Superior temporal gyrus (tissue), 1 donor: ENCODE measurements around the gene GATB.

Experiments
- DNase-seq: peaks from one replicate; pipeline ENCODE4 v3.0.0-alpha.2; 2016; ENCODE audit errors: extremely low spot score

Gene GATB, protein sequence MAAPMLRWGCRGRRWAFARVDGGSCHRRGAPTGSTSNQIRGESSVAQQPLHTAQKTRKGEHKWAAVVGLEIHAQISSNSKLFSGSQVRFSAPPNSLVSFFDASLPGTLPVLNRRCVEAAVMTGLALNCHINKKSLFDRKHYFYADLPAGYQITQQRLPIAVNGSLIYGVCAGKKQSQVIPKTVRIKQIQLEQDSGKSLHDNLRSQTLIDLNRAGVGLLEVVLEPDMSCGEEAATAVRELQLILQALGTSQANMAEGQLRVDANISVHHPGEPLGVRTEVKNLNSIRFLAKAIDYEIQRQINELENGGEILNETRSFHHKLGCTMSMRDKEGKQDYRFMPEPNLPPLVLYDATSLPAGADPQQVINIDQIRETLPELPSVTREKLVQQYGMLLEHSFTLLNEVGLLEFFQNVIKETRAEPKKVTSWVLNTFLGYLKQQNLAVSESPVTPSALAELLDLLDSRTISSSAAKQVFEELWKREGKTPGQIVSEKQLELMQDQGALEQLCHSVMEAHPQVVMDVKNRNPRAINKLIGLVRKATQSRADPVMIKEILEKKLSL

DNA sequence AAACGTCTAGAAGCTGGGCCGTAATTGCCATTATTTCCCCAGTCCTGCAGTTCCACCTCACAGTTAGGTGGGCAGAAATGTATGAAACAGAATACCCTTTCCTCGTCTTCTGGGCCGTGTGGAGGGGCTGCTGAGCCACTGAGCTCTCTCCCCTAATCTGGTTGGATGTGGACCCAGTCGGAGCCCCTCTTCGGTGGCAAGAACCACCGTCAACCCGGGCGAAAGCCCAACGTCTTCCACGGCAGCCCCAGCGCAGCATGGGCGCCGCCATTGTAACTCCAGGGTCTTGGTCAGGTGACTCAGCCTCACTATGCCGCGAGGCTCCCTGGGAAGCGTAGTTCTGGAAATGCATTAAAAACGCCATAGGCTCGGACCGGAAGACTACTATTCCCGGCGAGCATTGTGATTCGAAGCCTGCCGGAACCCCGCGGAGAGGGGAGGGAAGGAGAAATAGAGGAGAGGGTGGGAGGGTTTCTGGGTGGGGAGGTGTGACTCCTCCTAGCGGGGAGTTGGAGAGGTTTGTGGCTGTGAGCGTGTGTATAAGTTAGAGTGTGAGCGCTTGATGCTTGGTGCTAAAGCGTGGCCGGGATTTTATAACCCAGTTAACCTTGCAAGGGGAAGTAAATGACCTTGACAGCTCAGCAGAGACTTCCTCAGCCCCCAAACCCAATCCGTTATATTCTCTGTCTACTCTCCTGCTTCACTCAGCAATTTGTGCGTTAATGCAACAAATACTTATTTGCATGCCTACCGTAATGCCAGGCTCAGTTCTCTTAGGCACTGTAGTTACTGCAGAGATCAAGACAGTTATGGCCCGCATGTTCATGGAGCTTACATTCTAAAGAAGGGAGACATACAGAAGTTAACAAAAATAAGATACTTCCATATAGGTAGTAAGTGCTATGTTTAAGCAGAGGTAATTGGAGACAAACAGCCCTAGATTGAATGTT lies at the start of gene GATB:
GATB (minus strand) TSS at position 296 of the 950 bp plus-strand sequence; CDS start at position 271, 25 bp downstream.
- peak; percentile 99 for DNase-seq

DNA sequence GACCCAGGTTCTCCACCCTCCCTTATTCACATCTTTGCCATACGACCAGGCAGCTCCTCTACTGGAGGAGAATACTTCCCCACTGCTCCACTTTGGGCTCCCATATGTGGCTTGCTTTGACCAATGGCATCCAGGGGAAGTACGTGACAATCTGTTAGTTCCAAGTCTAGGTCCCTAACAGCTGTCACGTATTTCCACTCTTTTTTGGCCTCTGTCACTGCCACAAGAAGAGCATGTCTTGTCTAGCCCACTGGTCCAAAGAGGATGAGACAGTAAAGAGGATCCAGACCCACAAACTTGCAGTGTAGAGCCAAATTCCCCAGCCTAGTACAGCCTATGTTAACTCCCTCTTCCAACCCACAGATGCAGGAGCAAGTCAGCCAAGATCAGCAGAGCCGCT lies 49.7 kb upstream of the GATB start:
- DNase-seq = no peak

DNA sequence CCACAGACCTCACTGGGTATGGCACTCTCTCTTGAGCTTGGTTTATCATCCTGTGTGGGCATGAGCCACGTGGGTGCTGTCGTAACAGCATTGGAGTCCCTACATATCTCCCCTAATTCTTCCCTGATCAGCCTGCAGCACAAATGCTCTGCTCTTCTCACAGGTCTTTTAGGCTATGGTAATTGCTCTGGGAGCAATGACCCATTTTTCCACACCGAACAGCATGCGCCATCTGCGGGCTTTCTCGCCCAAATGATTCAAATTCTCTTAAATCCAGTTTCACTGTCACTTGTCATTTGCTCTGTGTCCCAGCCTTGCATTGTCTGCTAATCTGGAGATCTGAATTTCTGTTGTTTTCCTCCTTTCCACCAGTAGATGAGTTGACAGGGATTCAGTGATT lies 48.9 kb upstream of the GATB start:
- DNase-seq = no peak

DNA sequence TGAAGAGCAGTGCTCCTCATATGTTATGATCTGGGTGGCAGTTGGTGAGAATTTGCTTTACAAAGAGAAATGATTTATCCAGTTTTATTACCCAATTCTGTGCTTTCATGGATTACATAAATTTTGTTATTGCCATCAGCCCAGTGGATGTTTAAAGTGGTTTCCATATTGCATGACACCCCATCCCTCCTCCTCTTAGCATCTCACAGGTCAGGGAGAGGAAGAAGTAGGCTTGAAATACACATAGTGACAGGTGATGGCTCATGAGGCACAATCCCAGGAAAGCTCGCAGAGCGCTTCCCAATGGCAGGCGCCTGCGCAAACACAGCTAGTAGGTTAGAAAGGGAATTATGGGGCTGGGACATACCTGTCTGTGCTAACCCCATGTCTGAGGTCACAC lies 47.7 kb upstream of the GATB start:
- no peak for DNase-seq

DNA sequence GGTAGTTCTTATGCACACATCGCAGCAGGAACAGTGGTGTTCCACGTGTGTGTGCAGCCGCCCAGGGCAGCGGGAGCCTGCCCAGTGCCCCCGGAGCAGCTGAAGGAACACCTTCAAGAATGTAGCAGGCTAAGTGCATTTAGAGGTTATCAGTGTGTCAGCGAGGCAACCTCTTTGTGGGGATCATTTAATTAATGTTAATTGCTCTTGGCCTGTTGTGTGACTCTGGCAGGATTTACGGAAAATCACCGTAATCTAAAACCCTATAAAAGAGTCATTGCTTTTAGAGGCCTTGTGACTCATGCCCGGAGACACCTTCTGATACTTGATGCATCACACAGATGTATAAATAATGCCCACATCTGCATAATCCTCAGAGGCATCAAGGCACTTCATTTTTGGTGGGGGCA lies 47.3 kb upstream of the GATB start:
- DNase-seq = no peak

DNA sequence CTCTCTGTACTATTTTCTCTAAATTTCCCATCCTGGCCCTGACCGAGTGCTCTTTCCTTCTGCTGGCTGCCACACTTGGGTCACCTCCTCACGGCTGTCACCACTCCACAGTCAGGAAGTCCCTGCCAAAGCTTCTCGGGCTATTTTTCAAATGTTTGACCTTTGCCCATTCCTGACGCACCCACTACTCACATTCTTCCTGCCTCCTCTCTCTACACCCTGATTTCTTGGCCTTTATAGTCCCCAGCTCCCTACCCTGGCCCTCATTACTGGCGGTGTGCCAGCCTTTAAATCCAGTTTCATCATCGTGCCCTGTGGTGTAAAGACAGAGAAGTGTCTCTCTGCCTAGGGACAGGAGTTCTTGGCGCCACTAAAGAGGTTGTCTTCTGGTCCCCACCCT lies 46.4 kb upstream of the GATB start:
- no peak for DNase-seq

DNA sequence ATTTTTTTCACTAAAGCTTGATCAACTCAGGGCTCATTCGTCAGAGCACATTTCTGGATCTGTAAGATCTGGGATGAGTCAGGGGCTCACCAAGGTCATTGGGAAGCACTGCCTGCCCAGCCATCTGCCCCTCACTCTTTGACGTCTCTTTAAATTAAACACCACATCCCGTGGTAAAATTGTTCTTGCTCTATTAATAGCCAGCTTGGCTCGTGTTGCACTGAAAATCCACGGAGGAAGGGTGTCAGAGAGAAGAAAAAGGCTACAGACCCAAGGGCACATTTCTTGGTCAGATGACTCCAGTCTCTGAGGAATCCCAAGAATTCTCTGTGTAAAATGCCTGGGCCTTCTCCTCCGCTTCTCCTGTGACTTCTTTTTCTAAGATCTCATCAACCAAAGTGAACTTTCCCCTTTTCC lies 45.7 kb upstream of the GATB start:
- DNase-seq = no peak

DNA sequence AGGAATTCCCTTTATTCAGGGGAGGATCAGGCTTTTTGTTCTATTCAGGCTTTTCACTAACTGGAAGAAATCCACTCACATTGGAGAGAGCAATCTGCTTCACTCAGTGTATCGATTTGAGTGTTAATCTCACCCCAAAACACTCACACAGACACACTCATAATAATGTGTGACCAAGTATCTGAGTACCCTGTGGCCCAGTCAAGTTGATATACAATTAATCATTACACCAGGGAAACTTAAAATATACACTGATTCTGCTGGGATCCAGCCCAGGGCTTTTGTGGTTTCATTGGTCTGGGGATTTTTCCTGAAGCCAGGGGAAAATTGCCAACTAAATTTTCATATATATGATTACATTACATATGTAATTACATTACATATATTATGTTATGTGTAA lies 44.0 kb upstream of the GATB start:
- DNase-seq = no peak

DNA sequence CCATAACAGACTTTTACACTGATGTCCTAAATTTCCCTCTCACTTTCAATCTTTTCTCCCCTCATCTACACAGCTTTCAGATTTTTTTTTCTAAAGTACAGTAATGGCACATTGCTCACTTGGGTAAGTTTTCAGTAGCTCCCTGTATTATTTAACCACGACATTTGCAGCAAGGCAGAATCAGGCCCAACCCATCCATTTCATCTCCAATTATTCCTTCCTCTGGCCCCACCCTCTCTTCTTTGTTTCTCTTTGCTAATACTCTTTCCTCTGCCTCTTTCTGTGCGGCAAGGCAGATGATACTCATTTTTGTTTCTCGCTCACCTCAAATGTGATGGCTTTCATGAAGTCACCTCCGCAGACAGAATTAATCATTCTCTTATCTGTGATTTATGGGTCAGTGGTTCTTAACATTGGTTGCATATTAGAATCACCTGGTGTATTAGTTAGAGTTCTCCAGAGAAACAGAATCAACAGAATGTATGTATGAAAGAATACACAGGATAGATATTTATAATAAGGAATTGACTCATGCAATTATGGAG lies 43.4 kb upstream of the GATB start:
- DNase-seq = no peak

DNA sequence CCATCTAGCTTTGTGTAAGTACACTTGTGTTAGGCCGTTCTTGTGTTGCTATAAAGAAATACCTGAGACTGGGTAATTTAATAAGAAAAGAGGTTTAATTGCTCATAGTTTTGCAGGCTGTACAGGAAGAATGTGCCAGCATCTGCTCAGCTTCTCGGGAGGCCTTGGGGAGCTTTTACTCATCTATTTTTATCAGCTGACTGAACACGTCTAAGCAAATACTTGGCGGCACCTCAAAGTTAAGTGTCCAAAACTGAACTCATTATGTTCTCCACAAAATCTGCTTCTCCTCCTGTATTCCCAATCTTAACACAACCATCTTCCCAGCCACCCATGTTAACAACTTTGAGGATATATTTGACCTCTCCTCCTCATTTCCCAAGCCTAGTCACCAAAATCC lies 42.4 kb upstream of the GATB start:
- DNase-seq = no peak

DNA sequence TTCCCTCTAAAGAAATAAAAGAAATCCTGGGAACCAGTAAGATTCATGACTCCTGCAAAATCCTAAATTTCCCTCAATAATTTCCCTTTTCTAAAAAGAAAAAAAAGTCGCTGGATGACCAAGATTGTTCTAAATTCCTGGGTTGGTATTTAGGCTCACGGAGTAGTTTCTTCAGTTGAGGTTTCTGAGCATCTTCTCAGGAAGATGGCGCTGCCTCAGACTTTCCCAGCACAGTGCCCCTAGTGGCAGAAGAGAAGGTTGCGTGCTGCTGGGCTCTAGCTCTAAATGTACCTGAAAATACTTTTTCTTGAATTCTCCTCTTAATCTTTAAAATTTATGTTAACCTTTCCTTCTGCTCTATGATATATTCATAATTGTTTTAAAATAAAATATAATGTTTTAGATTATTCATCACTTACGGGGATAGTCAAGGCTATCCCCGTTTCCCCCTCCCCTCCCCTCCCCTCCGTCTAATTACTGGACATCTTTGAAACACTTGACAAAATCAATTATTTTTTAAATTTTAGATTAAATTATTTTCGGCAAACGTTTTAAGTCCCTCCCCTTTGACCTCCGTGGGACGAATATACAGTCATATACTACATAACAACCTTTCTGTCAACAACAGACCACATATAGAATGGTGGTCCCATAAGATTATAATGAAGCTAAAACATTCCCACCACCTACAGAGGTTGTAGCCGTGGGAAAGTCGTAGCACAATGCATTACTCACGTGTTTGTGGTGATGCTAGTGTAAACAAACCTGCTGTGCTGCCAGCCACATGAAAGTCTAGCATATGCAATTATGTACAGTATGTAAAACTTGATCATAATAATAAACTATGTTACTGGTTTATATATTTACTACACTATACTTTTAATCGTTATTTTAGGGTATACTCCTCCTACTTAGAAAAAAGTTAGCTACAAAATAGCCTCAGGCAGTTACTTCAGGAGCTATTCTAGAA lies 41.0 kb upstream of the GATB start:
- DNase-seq = no peak

DNA sequence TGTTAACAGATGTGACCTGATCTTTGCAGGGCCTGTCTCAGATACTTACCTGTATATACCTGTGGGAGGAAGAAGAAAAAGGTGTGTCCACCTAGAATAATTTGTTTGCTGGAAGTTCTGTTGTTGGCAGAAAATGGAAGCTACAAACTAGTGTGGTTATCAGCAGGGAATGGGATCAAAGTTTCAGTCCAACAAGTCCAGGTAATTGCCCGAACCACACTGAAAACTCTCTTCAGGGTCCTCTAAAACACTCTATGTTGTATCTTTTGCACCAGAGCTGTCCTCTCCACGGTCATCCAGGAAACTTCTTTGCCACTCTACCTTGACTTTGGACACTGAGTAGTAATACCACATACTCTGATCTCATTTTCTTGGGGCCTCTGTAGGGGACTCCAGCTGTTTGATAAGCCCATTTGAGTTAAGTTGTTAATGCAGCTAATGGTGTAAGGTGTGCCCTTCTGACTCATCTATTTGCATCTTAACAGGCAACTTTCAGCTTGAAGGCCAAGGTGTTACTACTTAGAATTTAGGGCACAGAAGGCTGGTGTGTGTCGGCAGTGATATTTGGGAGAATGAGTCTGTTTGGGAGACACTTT lies 38.7 kb upstream of the GATB start:
- DNase-seq = no peak

DNA sequence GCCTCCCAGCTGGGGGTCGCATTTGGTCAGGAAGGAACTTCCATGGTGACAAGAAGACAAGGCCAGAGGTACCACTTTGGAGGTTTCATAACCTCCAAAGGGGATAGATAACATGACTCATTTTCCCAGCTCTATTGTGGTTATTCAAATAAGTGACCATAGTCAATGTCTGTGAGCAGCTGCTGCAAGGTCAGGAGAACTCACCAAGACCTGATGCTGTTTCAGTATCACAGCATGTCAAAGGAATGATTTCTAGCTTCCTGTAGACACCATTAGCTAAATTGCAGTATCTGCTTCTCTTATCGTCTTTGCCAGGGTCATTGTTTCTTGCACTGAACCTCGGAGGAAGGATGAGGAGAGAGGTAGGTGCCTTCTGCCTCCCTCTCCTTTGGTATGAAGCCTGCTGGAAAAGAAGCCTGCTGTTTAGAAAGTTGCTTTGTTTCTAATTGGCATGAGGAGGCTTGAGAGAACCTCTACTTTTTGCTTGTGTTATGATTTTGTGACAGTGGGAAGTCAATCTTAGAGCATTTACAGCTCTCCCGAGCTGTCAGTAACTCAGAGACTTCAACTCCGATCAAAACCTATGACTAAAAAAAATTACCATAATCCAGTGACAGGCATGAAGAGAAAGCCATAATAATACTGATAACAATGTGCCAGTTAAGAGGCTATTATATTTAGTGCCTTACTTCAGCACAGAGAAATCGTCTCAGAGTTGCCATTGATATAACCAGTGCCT lies 38.0 kb upstream of the GATB start:
- no peak for DNase-seq

DNA sequence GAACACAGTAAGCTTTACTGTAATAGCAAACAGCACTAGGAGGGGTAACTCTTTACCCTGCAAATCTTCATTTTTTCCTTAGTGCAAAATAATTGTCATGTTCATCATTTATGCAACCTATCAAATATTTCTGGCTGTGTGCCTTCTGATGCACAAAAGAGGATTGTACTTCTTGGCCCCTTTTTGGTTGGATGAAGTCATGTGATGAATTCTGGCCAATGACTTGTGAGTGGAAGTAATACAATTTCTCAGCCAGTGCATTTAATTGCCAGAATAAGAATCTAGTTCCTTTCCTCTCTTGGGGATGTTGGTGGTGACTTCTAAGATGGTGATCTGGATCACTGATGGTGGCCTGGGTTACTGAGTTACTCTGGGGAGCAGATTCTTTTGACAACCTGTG lies 37.0 kb upstream of the GATB start:
- DNase-seq = no peak

DNA sequence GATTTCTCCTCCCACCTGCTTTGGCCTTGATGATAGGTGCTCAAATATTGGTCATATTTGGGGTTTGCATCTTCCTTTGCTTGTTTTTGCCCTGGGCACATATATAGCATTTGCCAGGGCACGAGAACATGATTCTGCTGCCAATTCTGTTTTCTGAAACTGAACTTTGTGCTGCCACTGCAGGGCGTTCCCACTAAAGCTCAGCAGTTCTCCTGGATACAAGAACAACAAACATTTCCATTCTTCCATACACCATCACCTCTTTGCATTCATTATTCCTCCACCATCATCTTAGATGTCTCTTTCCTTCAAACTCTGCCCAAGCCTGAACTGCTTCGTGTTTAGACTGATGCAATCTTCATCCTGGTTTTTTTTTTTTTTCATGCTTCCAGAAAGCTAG lies 36.3 kb upstream of the GATB start:
- DNase-seq = no peak

DNA sequence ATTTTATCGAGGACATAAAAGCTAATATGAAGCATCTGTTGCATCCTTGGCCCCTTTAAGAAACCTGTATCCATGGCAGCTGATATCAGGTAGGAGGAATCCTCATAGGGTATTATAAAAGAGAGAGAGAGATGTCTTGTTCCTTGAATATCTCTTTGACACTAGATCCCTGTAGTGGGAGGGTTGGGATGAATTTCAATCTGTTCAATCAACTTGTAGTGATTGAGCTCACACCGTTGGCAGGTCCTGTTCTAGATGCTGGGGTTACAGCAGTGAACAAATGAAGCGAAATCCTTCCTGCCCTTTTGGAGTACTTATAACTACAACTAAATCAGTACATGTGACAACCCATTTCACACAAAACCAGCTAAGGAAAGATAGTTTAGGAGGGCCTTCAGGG lies 35.3 kb upstream of the GATB start:
- no peak for DNase-seq

DNA sequence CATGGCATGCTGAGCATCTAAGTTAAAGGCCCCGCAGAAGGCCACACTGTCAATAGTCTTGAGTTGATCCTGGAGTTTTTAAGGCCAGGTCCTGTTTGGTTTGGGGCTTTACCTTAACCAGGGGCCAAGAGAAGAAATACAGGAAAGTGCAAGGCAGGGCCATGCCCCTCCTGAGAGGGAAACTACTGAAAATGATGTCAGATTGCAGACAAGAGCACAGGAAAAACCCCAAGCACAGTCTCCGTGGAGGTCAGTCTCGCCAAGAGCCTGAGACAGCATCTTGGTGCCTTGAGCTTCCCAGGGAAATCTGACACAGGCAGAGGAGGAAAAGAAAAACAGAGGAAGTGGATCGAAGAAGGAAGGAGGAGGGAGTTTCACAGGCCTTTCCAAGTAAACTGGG lies 32.2 kb upstream of the GATB start:
- DNase-seq = no peak

DNA sequence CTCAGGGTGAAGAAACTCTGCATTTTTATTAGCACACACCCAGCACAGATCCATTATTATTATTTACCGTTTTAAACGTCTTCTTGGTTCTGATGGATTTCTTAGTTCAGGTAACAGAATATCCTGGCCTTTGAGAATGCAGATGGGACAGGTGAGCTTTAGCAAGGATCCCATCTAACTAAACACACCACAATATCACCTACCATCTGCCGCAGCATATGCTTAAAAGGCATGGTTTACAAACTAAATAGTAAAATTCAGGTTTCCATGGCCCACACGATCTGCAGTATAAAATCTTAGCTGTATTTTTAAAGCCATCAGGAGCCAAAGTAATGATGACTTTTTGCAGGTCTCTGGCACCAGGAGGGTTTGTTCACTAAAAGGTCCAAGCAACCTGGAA lies 31.7 kb upstream of the GATB start:
- DNase-seq = no peak

DNA sequence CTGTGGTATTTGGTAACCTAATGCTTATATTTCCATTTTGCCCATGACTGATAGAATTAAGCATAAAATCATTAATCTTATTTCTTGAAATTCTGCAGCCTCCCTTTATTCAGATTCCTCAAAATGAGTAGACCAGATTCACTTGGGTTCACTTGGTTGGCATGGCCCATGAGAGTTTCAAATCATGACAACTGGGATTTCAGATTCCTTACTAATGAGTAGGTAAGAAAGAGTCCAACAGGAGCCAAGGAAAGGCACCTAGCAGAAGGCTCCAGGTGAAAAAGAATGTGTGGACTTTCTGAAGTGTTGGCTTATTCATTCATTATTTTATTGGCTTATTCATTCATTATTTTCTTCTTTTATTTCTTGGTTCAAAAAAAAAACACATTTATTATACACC lies 27.2 kb upstream of the GATB start:
- no peak for DNase-seq

DNA sequence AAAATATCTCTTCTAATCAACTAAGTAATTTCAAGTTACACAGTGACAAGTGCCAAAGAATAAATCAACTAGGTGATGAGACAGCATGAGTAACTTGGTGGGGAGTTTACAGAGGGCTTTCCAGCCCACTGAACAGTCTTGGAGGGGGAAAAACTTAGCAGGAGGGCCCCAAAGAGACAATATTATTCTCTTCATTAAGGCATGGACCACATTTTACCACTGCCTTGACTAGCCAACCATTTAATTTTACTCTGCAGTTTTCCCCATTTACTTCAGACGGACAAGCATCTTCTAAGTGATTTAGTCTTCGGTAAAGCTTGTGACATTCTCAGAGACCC lies 25.3 kb upstream of the GATB start:
- no peak for DNase-seq
